Retinal pigment epithelial cell (primary cell): Measurements from ENCODE around the gene PTPRH.
A peak's percentile ranks its signal among the peaks of the same experiment; 100 is the strongest.

Experiments used
- DNase-seq: peaks from one replicate; pipeline ENCODE4 v3.0.0-alpha.2; 2010; ENCODE audit warnings: low read depth
- H3K4me3 ChIP-seq: 2 replicates; pipeline ENCODE4 v1.5.1; 2011; ENCODE audit warnings: mild to moderate bottlenecking, low read length, control low read depth, moderate library complexity
- TF ChIP-seq, protein P1 (sequence below): conservative IDR thresholded peaks from 2 replicates; pipeline ENCODE4 v1.5.1; 2011; ENCODE audit warnings: low read depth, low read length, control low read depth, inconsistent platforms

PTPRH gene

DNA sequence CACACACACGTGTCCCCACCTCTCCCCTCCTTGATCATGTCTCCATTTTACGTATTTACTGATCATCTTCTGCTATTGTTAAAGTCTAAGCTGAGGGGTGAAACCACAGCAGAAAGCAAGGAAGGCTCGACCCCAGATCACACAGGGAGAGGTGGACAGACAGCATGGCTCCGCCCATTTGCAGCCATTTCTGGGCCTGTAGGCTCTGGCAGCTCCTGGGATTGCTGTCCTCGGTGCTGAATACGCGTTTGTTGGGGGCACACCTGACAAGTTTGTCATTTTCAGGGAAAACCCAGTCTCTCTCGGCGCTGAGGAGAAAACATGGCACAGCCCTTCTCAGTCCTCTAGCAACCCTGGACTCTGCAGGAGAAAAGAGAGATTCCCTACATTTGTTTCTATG is 11.2 kb upstream of the PTPRH start:
- no peak for DNase-seq
- H3K4me3 ChIP-seq = no peak overlapping the region
- TF ChIP-seq, protein P1, sequence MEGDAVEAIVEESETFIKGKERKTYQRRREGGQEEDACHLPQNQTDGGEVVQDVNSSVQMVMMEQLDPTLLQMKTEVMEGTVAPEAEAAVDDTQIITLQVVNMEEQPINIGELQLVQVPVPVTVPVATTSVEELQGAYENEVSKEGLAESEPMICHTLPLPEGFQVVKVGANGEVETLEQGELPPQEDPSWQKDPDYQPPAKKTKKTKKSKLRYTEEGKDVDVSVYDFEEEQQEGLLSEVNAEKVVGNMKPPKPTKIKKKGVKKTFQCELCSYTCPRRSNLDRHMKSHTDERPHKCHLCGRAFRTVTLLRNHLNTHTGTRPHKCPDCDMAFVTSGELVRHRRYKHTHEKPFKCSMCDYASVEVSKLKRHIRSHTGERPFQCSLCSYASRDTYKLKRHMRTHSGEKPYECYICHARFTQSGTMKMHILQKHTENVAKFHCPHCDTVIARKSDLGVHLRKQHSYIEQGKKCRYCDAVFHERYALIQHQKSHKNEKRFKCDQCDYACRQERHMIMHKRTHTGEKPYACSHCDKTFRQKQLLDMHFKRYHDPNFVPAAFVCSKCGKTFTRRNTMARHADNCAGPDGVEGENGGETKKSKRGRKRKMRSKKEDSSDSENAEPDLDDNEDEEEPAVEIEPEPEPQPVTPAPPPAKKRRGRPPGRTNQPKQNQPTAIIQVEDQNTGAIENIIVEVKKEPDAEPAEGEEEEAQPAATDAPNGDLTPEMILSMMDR = no peak

DNA sequence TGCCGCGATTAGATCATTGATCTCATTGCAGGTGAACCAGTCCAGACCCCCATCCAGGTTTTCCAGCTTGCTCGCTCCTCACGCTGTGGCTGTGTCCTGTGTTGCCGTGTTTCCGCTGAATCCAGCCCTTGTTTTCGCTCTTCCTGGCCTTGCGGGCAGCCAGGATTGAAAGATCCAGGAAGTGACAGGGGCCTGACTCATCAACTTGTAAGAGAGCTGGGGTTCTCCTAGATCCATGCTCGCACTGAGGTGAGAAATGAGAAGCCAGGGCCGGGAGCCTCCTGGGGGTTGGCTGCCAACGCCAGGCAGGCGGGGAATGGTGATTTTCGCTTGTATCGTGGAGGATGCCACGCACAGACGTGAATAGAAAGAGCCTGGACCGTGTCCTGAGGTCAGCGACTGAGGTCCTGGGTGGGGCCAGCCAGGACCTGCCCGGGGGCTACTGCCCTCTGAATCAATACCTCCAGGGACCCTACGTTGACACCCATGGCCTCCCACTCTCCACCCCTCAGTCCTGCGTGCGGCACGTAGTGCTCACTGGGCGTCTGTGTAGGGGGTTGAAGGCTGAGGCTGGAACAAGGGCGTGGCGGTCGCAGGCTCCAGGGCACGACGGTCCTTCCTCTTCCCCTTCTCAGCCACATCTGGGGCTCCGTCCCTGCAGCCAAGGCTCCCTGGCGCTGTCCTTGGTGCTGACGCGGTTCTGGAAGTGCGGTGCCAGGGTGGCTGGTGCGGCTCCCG is 7.3 kb upstream of the PTPRH start:
- peak; percentile 97 for DNase-seq
- TF ChIP-seq, protein P1 = no peak
- H3K4me3 ChIP-seq = peak overlapping the region; percentile 50

DNA sequence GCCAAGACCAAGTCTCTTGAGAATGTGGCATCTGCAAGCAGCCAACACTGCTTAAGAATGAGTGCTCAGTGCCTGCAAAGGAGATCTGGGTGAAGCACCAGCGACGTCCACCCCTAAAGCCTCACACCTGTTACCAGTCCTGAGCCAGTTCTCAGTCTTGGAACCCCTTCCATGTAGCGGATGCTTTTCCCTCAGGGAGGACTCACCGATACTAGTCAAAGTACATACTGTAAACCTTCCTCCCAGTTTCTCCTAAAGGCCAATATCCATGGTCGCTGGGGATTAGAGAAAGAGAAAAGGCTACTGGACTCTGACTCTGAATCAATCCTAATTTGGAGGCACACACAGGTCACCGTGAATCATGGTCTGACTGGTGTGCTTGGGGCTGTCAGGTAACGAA is 4.2 kb upstream of the PTPRH start:
- no peak overlapping the region for H3K4me3 ChIP-seq
- TF ChIP-seq, protein P1 = no peak
- no peak for DNase-seq

DNA sequence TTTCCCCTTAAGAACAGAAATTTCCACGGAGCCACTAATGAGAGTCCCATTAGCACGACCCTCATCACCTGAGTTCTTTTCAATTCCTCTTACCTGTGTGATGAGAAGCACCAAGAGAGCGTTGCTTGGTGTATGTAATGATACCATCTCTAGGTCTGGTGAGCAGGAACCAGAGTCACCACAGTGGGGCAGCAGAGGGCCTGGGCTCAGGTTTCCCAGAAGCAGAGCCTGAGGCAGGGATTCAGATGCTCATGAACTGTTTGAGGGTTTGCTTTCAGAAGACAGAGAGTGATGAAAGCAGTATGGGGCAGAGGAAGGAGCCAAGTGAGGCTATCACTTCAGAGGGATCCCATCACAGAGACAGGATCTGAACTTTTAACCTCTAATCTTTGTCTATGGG is 3.1 kb upstream of the PTPRH start:
- DNase-seq = no peak
- TF ChIP-seq, protein P1 = peak; percentile 27

DNA sequence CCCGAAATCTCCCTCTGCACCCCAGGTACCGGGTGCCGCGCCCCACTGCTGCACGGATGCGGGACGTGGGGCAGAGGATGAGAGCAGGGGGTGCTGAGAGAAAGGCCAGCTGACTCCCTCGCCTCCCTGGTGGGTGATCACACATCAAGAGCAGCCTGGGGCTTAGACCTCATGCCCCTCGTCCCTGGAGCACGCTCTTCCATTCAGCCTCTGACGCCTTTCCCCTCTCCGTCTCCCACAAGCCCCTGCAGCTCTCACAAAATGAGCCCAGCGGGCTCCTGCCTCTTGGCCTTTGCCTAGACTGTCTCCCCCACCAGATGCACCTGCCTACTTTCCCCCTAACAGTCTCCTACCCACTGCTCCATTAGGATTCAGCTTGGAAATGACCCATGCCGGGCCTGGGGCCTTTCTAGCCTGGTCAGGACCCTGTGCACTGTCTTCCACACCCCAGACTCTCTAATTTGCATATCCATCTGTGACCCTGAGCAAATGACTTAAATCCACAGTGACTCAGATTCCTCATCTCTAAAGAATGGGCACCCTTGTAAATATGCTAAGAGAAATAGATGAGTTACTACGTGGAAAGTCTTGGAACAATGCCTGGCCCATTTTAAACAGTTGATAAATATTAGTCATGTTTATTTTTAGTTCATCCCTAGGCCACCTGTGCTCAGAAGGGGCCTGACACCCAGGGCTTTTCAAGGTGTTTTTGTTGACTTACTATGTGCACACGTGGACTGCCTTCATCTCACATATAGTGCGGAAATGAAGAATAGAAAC is 582 bp upstream of the PTPRH start:
- TF ChIP-seq, protein P1 = no peak
- DNase-seq = peak; percentile 91
- no peak overlapping the region for H3K4me3 ChIP-seq

More for the DNA sequence above, 3.1 kb upstream of the PTPRH start:
- H3K4me3 ChIP-seq = no peak overlapping the region

DNA sequence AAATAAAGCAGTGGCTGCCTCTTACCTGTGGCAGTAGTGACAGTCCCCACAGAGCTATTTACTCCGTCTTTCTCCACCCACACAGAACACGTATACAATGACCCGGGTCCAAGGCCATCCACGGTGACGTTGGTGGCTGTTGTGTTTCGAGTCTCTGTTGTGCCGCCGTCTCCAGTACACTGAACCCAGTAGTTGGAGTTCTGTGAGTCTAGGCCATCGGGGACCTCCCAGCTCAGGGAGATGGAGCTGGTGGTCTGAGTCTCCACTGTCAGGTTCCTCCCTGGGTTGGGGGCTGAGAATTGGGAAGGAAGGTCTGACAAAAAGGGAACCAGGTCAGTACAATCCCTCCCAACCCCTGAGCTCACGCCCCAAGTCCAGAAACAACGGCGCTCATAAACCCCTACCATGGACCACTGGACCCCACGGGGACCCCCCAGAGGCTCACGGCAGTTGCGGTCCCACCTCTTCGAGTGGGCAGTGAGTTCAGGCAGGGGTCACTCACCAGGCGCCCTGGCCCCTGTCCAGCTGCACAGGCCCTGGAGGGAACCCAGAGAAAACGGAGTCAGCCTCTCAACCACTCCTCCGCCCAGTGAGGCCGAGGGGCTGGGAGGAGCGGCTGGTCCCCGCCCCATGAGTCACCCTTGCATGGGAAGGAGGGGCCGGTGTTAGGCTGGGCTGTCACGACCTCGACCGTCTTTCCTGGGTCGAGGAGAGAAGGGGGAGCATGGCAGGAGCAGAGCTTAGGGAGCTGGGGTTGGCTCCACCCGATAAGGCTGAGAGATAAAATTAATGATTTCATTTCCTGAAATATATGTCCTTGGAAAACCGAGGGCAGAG is 2.4 kb downstream of the PTPRH start:
- DNase-seq = peak; percentile 89
- H3K4me3 ChIP-seq = peak overlapping the region; percentile 44
- TF ChIP-seq, protein P1 = no peak
